DMS53 treated with DMSO at 0.1 percent for 48 hours (cell line): ENCODE results near the gene PTPN6.
A peak's percentile ranks its signal among the peaks of the same experiment; 100 is the strongest.

Experiments
- DNase-seq: peaks from one replicate; lab custom pipeline; 2025; ENCODE audit not compliant: unreplicated experiment; lab: John Stamatoyannopoulos, UW

The PTPN6 gene

GRCh38 chr12:6938353-6939190 lies 12.6 kb upstream of the PTPN6 start:
- no peak for DNase-seq

GRCh38 chr12:6939191-6939540 lies 12.0 kb upstream of the PTPN6 start:
- DNase-seq, result no peak

GRCh38 chr12:6941267-6941666 lies 9.9 kb upstream of the PTPN6 start:
- DNase-seq, result no peak

- no peak for DNase-seq
Observed at GRCh38 chr12:6941782-6942181, 9.4 kb upstream of the PTPN6 start.

GRCh38 chr12:6942331-6942665 lies 8.9 kb upstream of the PTPN6 start:
- no peak for DNase-seq

- peak; percentile 98 for DNase-seq
Observed at GRCh38 chr12:6943389-6943721, 7.8 kb upstream of the PTPN6 start.

GRCh38 chr12:6943722-6944380 lies 7.3 kb upstream of the PTPN6 start, which contains the start of the genes C12orf57 and RNU7-1:
C12orf57 (plus strand) TSS chr12:6944022; CDS start chr12:6944122, 100 bp downstream.
RNU7-1 (plus strand) TSS chr12:6943816.
- DNase-seq, result peak; percentile 98

GRCh38 chr12:6944381-6945186 lies 6.6 kb upstream of the PTPN6 start:
- DNase-seq, result peak; percentile 99

- no peak for DNase-seq
Observed at GRCh38 chr12:6945613-6946012, 5.5 kb upstream of the PTPN6 start.

GRCh38 chr12:6946033-6946919 lies 4.9 kb upstream of the PTPN6 start:
- DNase-seq, result peak; percentile 100

- no peak for DNase-seq
Observed at GRCh38 chr12:6946920-6947374, 4.2 kb upstream of the PTPN6 start.

GRCh38 chr12:6947615-6948014 lies 3.5 kb upstream of the PTPN6 start:
- DNase-seq, result no peak

- DNase-seq, result no peak
Observed at GRCh38 chr12:6948873-6949594, 2.1 kb upstream of the PTPN6 start.

GRCh38 chr12:6950401-6950801 lies 755 bp upstream of the PTPN6 start:
- no peak for DNase-seq

GRCh38 chr12:6951551-6952120 lies 480 bp downstream of the PTPN6 start:
- DNase-seq, result no peak

GRCh38 chr12:6952121-6952862 lies 1.1 kb downstream of the PTPN6 start:
- no peak for DNase-seq

GRCh38 chr12:6952863-6953441 lies 1.8 kb downstream of the PTPN6 start:
- no peak for DNase-seq

GRCh38 chr12:6953442-6954315 lies 2.5 kb downstream of the PTPN6 start:
- no peak for DNase-seq
